GM12892 (cell line): ENCODE measurements around the gene PRICKLE3.

Source experiments
- POLR2A ChIP-seq: IDR thresholded peaks from 2 replicates; pipeline ENCODE4 v1.6.1; 2011; ENCODE audit warnings: low read depth, low read length, control low read depth
- POLR2AphosphoS5 ChIP-seq: IDR thresholded peaks from 2 replicates; pipeline ENCODE4 v1.6.1; 2011; ENCODE audit warnings: low read depth, low read length, control low read depth
- TAF1 ChIP-seq: IDR thresholded peaks from 2 replicates; pipeline ENCODE4 v1.6.1; 2011; ENCODE audit warnings: low read depth, mild to moderate bottlenecking, control low read depth, low read length, borderline replicate concordance

DNA sequence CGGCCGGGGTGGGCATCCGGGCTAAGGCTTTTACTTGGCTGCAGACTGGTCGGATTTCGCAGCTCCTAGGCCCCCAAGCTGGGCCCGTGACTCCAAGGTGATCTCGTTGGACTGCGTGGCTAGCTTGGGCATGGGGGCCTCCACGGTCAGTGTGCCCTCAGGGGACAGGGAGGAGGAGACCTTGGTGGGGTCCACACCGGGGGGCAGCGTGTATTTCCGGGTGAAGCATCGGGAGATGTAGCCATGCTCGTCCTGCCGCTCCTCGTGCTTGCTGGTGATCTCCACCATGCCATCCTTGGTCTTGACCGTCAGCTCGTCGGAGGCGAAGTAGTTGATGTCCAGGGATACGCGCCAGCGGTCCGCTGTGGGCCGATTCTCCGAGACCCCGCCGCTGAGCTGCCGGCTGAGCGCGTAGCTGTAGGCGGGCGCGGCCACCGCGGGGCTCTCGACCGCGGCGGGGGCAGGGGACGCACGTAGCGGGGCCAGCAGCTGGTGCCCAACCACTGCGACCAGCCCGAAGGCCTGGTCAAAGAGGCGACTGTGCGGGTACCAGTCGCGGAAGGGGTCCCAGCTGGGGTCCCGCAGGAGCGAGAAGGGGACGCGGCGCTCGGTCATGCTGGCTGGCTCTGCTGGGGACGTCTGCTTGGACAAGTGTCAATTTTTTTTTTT is 47.8 kb upstream of the PRICKLE3 start:
- TF ChIP-seq POLR2A: no peak
- TF ChIP-seq POLR2AphosphoS5: no peak
- TF ChIP-seq TAF1: no peak
